Measurements from ENCODE around the gene BCAR1.
"Not testable (repeated sequence)": the region's sequence is repeated elsewhere in the genome, so short reads cannot be mapped to it uniquely, and the experiment has no call there.

Gene BCAR1

DNA sequence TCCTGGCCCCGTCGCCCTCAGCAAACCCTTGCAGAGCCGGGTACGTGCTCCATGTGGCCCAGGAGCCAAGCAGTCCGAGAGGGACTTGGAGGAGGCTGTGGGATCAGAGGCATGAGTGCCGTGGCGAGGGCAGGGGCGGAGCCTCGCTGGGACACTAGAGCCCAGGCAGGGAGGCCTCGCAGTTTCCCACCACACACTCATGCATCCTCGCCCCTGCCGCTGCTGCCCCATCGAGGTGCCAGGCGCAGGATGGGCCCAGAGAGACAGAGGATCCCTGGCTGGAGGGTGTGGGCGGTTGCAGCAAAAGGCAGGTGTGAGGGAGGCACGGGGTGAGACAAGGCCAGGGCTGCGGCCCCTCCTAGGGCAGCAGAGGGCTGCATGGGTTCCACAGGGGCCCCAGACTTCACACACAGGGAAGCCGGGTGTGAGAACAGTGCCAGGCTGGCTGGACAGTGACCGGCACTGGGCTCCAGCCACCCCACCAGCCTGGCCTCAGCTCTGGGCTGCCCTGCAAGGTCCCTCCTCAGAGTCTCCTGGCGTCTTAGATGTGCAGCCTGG lies 7.7 kb downstream of the BCAR1 start:
- no peak for TF ChIP-seq CTCF (IDR thresholded peaks at IDR 0.05; ENCODE audit: low read depth, low read length)
- TF ChIP-seq MAX (IDR thresholded peaks at IDR 0.05; ENCODE audit: low read depth, low read length) = no peak
- TF ChIP-seq MYC (IDR thresholded peaks at IDR 0.05; ENCODE audit: low read depth, low read length) = no peak
- no peak for TF ChIP-seq POLR2A (IDR thresholded peaks at IDR 0.05; ENCODE audit: extremely low read depth, insufficient read length)
- DNase-seq (ENCODE audit: low read depth) = no peak
- no peak overlapping the region for H3K4me3 ChIP-seq (ENCODE audit: low read depth, low read length)

DNA sequence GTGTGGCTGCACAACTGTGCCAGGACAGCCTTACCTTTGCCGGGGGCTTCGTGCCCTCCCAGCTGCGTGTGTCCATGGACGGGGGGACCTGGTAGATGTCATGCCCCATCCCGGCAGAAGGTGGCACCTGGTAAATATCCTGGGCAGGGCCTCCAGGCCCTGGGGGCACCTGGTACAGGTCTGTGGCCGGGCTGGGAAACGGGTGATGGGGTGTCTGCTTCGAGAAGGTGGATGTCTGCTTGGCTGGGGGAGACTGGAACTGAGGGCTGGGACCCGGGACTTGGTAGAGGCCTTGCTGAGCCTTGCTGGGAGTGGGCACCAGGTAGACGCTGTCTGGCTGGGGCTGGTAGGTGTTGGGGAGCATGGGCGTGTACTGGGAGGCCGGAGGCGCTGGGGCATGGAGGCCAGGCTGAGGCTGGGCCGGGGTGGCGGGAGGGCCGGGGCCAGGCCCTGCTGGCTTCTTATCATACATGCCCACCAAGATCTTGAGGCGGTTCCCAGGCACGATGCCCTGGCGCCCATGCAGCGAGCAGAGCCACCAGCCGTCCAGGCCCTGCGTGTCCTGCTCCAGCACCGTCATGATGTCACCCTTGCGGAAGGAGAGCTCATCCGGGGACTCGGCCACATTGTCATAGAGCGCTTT lies 8.9 kb downstream of the BCAR1 start:
- H3K4me3 ChIP-seq (ENCODE audit: low read depth, low read length); DNase-seq (ENCODE audit: low read depth): not testable (repeated sequence)

DNA sequence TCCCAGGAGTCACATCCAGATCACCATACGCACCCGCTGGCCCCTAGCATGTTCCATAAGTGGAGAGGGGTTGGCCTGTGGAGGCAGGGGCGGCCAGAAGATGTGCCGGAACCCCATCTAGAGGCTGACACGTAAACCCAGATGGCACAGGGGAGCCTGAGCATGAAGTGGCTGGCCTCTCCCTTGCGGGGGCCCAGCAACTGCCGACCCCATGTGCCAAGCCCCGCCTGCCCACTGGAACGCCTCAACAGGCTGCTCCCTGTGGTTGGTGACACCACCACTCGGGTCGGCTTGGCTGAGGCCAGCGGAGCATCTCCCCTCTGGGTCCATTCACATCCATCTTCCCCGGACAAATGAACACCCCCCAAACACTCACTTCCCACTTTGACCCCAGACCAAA lies 9.5 kb downstream of the BCAR1 start:
- no peak for DNase-seq (ENCODE audit: low read depth)
- H3K4me3 ChIP-seq (ENCODE audit: low read depth, low read length) = no peak overlapping the region
- no peak for TF ChIP-seq POLR2A (IDR thresholded peaks at IDR 0.05; ENCODE audit: extremely low read depth, insufficient read length)
- TF ChIP-seq MAX (IDR thresholded peaks at IDR 0.05; ENCODE audit: low read depth, low read length) = no peak
- TF ChIP-seq CTCF (IDR thresholded peaks at IDR 0.05; ENCODE audit: low read depth, low read length) = no peak
- TF ChIP-seq MYC (IDR thresholded peaks at IDR 0.05; ENCODE audit: low read depth, low read length) = no peak

- no peak for DNase-seq (ENCODE audit: low read depth)
- H3K4me3 ChIP-seq (ENCODE audit: low read depth, low read length) = no peak overlapping the region
- TF ChIP-seq MYC (IDR thresholded peaks at IDR 0.05; ENCODE audit: low read depth, low read length) (no peak), MAX (IDR thresholded peaks at IDR 0.05; ENCODE audit: low read depth, low read length) (no peak), POLR2A (IDR thresholded peaks at IDR 0.05; ENCODE audit: extremely low read depth, insufficient read length) (no peak), CTCF (IDR thresholded peaks at IDR 0.05; ENCODE audit: low read depth, low read length) (no peak)
Measured at GRCh38 chr16:75241412-75241811, 10.0 kb downstream of the BCAR1 start.

DNA sequence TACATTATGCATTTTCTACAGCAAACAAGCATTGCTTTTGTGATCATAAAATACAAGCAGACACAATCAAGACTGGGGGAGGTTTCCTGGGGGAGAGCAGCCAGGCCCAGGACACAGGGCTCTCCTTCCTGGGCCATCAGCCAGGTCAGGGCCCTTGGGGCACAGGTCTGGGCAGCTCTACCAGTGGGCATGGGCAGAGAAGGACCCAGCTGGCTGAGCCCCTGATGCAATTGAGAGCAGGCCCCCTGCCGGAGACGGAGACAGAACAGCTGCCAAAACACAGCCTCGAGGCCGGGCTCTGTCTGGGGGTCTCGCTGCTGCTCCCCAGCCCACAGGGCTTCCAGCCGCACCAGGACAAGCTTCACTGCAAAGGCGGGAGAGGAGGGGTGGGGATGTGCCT lies 10.8 kb downstream of the BCAR1 start:
- DNase-seq (ENCODE audit: low read depth) = not testable (repeated sequence)

DNA sequence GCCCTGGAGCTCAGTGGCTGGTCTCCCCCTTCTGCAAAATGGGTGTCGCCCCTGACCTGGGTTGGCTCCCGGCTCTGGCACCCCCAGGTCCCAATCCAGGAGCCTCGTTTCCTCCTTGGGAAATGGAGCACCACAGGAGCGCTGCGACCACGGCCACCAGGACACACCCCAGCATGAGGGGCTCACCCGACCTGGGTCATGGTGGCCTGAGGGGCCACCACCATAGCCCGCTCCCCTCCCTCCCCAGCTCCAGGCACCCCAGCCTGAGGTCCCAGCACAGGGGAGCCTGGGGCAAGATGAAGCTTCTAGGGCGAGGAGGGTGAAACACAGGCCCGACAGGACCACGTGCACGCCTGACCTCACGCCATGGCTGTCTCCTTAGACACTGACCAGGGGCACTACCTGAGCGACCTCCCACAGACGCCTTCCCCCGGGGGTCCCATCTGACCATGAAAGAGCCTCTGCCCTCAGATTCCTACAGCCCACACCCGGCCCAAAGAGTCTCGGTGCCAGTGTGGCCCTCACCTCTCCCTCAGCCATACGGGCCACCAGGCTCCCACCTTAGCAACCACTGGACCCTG lies 11.8 kb downstream of the BCAR1 start:
- H3K4me3 ChIP-seq (ENCODE audit: low read depth, low read length) = no peak overlapping the region
- no peak for DNase-seq (ENCODE audit: low read depth)
- TF ChIP-seq POLR2A (IDR thresholded peaks at IDR 0.05; ENCODE audit: extremely low read depth, insufficient read length) = no peak
- TF ChIP-seq MYC (IDR thresholded peaks at IDR 0.05; ENCODE audit: low read depth, low read length) = no peak
- TF ChIP-seq MAX (IDR thresholded peaks at IDR 0.05; ENCODE audit: low read depth, low read length) = no peak
- TF ChIP-seq CTCF (IDR thresholded peaks at IDR 0.05; ENCODE audit: low read depth, low read length) = no peak

More for the DNA sequence above, 10.8 kb downstream of the BCAR1 start:
- not testable (repeated sequence) for H3K4me3 ChIP-seq (ENCODE audit: low read depth, low read length)
